Measurements from ENCODE around the gene THBD. TPM values are rescaled to one million over a fixed set of nuclear protein-coding genes. Genes with fewer than 3 reads are reported as not detected.

The THBD gene
- total RNA-seq, 1 donor from 2014 or later, result 12.6 TPM

DNA sequence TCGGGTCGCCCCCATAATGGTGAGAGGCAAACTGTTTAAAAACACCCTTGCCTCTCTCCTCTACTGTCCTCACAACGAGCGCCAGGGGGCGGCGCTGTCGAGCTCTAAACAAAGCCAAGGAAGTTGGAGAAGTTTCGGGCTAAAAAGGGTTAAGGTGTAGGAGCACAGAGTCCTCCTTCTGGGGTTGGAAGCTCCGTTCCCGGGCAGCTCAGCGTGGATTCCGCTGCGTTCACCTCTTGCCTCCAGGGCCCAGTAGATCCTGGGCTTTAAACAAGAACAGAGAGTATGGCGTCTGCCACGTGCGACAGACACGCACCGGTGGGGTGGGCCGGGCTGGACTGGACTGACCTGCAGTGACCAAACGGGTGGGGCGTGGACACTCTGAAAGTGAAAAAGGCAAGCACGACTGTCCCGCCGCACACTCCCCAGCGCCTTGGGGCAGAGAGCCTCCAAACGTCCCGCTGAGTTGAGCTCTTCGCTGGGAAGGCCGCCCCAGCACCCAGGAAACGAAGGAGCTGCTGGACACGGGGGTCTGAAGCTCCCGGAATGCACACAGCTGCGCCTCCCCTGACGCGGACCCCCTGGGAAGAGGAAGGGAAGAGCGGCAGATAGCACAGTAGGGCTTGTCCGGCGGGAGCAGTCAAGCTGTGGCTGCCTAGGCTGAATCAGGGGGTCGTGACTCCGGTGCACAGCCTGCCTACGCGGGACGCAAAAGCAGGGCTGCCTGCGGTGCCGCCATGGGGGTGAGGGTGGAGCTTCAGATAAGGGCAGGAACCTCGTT lies 1.6 kb upstream of the THBD start:
- peaks cover 9% of the 10 kb centered on the region for H3K36me3 ChIP-seq (ENCODE audit: control insufficient read depth, insufficient read depth, low read length)
- no peaks in the 10 kb centered on the region for H3K27me3 ChIP-seq (ENCODE audit: control insufficient read depth, insufficient read depth, low read length)
- peak; percentile 85 for DNase-seq (ENCODE audit: low read depth)
- peak overlapping the region; percentile 63 for H3K4me3 ChIP-seq (ENCODE audit: low read depth, low read length)
- TF ChIP-seq, protein P1, sequence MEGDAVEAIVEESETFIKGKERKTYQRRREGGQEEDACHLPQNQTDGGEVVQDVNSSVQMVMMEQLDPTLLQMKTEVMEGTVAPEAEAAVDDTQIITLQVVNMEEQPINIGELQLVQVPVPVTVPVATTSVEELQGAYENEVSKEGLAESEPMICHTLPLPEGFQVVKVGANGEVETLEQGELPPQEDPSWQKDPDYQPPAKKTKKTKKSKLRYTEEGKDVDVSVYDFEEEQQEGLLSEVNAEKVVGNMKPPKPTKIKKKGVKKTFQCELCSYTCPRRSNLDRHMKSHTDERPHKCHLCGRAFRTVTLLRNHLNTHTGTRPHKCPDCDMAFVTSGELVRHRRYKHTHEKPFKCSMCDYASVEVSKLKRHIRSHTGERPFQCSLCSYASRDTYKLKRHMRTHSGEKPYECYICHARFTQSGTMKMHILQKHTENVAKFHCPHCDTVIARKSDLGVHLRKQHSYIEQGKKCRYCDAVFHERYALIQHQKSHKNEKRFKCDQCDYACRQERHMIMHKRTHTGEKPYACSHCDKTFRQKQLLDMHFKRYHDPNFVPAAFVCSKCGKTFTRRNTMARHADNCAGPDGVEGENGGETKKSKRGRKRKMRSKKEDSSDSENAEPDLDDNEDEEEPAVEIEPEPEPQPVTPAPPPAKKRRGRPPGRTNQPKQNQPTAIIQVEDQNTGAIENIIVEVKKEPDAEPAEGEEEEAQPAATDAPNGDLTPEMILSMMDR (IDR thresholded peaks at IDR 0.05; ENCODE audit: insufficient read depth, low read length, severe bottlenecking), result peak; percentile 86
- FAIRE-seq, result peak; percentile 79

DNA sequence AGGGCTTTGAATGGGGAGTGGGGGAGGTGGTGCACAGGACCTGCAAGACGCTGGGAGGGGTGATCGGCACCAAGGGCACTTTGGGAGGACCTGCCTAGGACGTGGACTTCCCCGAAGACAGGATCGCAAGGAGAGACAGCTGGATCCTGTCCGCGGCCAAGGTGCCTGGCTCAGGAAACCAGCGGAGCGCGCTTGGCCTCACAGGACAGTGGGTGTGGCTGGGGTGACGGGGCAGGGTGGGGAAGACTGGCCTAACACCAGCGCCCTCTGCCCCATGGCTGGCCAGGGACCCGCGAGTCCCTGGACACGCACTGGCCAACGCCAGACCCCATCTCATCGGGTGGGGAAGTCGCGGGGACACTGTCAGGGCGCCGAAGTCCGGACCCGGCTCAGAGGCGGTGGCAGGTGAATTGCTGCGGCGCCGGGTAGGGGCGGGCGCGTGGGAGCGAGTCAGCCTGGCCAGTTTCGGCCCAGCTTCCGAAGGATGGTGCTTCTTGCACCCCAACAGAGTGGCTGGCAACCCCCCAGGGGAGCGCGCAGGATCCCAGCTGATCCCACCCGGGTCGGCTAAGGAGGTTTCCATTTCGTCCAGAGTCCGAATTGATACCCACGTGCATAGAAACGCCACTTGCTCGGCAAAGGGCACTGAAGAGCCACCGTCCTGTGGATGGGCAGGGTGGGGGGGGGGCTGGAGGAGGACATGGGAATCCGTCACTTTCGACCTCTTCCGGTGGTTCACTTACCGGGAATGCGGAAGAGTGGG lies 785 bp upstream of the THBD start:
- Histone ChIP-seq H3K4me3 (ENCODE audit: low read depth, low read length) (peak overlapping the region; percentile 63), H3K27me3 (ENCODE audit: control insufficient read depth, insufficient read depth, low read length) (no peaks in the 10 kb centered on the region), H3K36me3 (ENCODE audit: control insufficient read depth, insufficient read depth, low read length) (peaks cover 9% of the 10 kb centered on the region)
- TF ChIP-seq, protein P1 (IDR thresholded peaks at IDR 0.05; ENCODE audit: insufficient read depth, low read length, severe bottlenecking), result no peak
- DNase-seq (ENCODE audit: low read depth) (no peak), FAIRE-seq (no peak)

DNA sequence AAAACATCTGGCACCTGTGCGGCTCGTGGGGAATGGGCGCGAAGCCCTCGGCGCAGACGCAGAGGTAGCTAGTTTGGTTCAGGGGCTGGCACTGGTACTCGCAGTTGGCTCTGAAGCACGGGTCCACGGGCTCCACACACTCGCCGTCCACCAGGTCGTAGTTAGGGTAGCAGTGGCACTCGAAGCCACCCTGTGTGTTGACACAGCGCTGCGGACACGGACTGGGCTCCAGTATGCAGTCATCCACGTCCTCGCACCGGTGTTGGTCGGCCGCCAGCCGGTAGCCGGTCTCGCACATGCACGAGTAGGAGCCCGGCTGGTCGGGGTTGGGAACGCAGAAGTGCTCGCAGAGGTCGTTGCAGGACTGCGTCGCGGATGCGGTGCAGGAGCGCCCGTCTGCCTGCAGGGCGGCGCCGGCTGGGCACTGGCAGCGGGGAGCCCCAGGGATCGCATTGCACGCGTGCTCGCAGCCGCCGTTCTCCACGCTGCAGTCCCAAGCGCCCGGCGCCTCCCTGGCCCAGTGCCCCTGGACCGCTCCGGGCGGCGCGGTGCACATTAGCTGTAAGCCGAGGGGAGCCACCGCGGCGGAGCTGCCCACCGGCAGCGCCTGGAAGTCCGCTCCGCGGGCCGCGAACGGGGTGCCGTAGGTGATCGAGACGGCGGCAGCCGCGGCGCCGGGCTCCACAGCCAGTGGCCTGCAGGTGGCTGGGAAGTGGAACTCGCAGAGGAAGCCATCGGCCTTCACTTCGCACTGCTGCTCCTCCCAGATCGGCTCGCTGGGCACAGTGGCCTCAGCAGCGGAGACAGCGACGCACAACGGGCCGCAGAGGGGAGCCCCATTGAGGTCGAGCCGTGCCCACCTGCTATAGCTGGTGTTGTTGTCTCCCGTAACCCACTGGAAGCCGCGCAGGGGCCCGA lies 930 bp downstream of the THBD start:
- DNase-seq (ENCODE audit: low read depth) (peak; percentile 33), FAIRE-seq (peak; percentile 7)
- peaks cover 9% of the 10 kb centered on the region for H3K36me3 ChIP-seq (ENCODE audit: control insufficient read depth, insufficient read depth, low read length)
- TF ChIP-seq, protein P1 (IDR thresholded peaks at IDR 0.05; ENCODE audit: insufficient read depth, low read length, severe bottlenecking), result peak; percentile 81
- H3K4me3 ChIP-seq (ENCODE audit: low read depth, low read length), result peak overlapping the region; percentile 63
- no peaks in the 10 kb centered on the region for H3K27me3 ChIP-seq (ENCODE audit: control insufficient read depth, insufficient read depth, low read length)

DNA sequence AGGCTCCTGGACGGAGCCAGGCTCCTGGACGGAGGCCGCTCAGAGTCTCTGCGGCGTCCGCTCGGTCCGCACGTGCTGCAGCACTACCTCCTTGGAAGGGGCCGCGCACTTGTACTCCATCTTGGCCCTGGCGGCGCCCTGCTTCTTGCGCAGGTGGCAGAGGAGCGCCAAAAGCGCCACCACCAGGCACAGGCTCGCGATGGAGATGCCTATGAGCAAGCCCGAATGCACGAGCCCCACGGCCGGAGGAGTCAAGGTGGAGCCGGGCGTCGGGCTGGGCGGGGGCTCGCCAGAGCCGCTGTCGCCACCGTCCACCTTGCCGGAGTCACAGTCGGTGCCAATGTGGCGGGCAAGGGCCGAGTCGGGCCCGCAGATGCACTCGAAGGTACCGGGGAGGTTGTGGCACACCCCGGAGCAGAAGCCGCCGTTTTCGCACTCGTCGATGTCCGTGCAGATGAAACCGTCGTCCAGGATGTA lies 1.7 kb downstream of the THBD start:
- FAIRE-seq, result no peak
- DNase-seq (ENCODE audit: low read depth), result no peak
- peaks cover 9% of the 10 kb centered on the region for H3K36me3 ChIP-seq (ENCODE audit: control insufficient read depth, insufficient read depth, low read length)
- TF ChIP-seq, protein P1 (IDR thresholded peaks at IDR 0.05; ENCODE audit: insufficient read depth, low read length, severe bottlenecking), result peak; percentile 27
- peak overlapping the region; percentile 63 for H3K4me3 ChIP-seq (ENCODE audit: low read depth, low read length)
- H3K27me3 ChIP-seq (ENCODE audit: control insufficient read depth, insufficient read depth, low read length), result no peaks in the 10 kb centered on the region

DNA sequence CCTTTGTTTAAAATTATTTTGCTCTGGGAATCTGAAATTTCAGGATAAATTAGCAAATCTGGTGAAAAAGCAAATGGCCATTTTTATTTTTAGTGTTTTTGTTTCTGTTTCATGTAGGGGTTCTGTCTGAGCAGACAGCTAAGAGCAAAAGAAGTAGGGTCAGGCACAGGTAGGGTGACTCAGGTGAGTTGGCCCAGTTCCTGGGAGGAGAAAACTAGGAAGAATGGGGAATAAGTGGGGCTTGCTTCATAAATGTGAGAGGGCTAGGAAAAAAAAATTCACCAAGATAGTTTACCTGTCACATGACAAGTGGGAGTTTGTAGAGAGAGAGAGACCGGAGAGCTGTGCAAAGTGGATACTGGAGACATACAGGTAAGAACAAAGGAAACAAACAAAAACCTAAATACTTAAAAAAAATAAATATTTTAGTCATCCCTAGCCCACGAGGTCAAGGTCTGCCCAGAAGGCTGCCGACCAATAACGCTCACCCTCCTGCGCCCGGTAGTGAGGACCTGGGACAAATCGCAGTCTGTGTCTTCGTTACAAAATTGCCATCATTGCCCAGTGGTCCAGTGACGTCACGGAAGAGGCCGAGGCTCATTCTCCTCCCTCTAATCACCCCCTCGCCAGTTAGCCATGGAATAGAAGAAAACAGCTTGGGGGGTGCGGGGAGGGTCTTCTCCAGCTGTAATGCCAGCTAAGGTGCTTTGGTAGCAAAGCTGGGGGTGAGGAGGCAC lies 2.3 kb downstream of the THBD start:
- Histone ChIP-seq H3K36me3 (ENCODE audit: control insufficient read depth, insufficient read depth, low read length) (peaks cover 9% of the 10 kb centered on the region), H3K27me3 (ENCODE audit: control insufficient read depth, insufficient read depth, low read length) (no peaks in the 10 kb centered on the region), H3K4me3 (ENCODE audit: low read depth, low read length) (peak overlapping the region; percentile 63)
- peak; percentile 66 for DNase-seq (ENCODE audit: low read depth)
- FAIRE-seq, result no peak
- TF ChIP-seq, protein P1 (IDR thresholded peaks at IDR 0.05; ENCODE audit: insufficient read depth, low read length, severe bottlenecking), result no peak
